ENCODE data around the gene SLC17A5.
"Not testable (repeated sequence)": the region's sequence is repeated elsewhere in the genome, so short reads cannot be mapped to it uniquely, and the experiment has no call there.

SLC17A5 gene

GRCh38 chr6:73666393-73666792 is 12.6 kb upstream of the SLC17A5 start:
- no peak for DNase-seq (ENCODE audit: low read depth)

DNA sequence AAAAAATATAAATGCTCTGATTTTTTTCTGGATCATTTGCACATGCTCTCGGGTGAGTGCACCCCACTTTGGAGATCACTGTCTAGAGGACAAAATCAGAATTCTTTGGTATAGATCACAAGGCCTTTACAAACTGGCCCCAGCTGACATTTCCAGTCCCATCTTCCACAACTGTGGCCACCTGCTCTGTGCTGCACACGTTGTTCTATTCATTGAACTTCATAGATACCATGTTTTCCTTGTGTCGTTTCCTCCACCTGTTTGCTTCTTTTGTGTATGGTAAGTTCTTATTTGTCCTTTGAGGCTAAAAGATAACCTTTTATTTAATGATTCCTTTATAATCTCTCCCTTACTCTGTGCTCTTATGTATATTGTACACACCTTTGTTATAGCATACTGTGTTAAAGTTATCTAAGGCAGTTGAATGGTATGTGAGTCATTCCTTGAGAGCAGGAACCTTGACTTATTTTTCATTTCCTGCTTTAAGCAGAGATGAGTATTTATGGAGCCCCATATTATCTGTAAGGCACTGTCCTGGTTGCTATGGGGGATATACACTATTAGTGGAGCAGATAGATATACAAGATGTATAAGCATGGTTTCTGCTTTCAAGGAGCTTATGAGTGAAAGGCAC is 12.0 kb upstream of the SLC17A5 start:
- DNase-seq (ENCODE audit: low read depth), result no peak

- no peak for DNase-seq (ENCODE audit: low read depth)
Observed at GRCh38 chr6:73664701-73665100, 10.9 kb upstream of the SLC17A5 start.

DNA sequence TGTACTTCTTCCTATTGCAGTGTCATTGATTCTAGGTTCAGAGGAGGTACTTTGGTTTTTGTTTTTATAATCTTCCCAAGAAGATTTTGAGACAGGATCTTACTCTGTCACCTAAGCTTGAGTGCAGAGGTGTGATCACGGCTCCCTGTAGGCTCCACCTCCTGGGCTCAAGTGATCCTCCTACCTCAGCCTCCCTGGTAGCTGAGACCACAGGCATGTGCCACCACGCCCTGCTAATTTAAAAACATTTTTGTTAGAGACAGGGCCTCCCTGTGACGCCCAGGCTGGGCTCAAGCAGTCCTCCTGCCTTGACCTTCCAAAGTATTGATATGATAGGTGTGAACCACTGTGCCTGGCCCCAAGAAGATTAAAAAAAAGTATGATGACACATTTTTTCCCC is 3.4 kb upstream of the SLC17A5 start:
- DNase-seq (ENCODE audit: low read depth), result no peak

DNA sequence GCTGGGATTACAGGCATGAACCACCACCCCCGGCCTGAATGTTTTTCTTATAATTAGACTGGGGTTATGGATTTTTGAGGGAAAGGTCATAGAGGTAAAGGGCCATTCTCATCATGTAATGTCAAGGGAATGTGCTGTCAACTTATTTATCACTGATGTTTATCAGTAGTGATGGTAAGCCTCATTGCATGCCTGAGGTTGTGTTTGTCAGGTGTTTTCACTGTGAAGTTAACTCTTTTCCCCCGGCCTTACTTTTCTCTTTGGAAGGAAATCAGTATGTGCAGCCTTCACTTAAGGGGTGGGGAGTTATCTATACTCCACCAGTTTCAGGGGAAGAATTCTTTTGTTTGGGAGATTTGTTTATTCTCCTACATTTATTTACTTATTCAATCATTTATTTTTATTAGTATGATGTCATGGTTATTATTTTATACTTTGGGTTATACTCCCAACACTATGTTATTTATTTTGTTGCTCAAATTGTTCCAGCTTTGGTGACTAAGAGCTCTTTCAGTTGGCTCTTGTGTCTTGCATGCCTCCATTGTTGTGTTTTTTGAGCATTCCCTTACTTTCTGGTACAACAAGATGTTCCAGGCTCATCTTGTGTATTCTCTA is 2.8 kb upstream of the SLC17A5 start:
- DNase-seq (ENCODE audit: low read depth), result no peak

DNA sequence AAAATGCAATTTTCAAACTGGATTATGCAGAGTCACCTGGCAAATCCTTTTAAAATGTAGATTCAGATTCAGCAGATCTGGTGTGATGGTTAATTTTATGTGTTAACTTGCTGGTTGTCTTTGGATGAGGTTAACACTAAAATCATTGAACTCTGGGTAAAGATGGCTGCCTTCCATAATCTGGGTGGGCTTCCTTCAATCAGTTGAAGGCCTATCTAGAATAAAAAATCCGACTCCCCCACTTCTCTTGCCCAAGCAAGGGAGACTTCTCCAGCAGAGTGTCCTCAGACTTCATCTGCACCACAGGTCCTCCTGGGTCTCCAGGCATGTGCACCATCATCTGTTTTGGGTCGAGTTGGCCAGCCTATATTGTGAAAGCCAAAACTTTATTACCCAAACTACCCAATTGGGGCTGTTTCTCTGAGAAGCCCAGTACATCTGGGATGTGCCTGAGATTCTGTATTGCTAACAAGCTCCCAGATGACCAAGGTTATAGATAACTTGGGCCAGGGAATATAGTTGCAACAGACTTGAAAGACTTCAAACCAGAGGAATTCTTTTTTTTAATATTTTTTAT is 1.6 kb upstream of the SLC17A5 start:
- no peak for DNase-seq (ENCODE audit: low read depth)

- peak; percentile 33 for DNase-seq (ENCODE audit: low read depth)
Observed at GRCh38 chr6:73652637-73653570, 888 bp downstream of the SLC17A5 start.

GRCh38 chr6:73649783-73650182 is 4.0 kb downstream of the SLC17A5 start:
- DNase-seq (ENCODE audit: low read depth), result no peak

DNA sequence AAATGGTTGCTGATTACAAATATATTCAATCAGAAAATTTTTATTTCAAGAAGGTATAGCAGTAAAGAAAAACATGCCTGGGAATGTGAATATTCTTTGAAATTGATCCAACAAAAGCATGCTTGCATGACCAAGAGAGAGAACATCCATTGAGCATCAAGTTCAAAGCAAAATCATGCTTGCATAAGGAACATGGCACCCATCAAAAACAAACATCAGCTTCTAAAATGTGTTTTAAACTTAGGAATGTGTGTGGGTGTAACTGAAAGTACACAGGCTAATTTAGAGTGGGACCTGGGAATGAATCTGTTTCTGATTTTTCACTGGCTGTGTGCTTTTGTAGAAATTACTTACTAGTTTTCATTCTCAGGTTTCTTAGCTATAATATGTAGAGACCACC is 5.6 kb downstream of the SLC17A5 start:
- no peak for DNase-seq (ENCODE audit: low read depth)

DNA sequence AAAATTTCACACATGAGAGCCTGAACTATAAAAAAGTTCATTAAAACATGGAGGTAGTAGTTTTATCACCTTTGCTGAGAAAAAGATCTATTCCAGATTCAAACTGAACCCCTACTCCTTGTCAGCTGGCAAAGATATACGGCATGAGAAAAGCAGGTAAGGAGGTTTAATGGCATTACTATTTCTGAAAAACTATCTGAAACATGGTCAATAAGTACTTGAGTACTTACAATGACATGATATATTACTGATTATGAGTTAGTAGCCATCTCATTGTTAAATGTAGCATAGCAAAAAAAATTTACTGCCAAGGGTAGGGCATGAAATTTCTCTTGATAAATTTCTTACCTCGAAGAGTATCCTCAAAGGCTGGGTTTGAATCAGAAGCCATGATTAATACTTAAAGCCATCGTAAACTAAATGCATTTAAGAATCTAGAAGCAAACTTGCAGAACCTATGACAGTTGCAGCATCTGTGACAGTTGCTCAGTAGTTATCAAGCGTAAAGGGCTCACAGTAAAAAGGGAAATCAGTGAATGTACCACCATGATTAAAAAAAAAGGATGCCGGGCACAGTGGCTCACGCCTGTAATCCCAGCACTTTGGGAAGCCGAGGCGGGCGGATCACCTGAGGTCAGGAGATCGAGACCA is 8.7 kb downstream of the SLC17A5 start:
- DNase-seq (ENCODE audit: low read depth), result no peak

DNA sequence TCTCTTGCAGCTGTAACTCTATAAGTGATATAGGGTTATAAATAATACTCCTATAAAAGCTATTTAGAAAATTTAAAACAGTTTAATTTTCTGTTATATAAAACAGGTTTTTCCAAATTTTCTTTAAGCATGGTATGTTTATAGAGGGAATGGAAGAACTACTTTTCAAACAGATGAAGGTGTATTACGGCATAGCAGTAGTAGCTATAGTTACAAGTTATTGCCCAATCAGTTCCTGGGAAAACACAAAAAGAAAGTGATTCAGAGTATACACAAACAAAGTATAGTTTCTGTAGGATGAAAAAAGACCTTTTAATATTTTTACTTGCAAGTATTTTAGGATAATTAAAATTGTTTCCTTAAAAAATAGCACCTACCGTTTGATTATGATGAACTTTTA is 9.8 kb downstream of the SLC17A5 start:
- no peak for DNase-seq (ENCODE audit: low read depth)

GRCh38 chr6:73642530-73642929 is 11.3 kb downstream of the SLC17A5 start:
- DNase-seq (ENCODE audit: low read depth), result no peak

DNA sequence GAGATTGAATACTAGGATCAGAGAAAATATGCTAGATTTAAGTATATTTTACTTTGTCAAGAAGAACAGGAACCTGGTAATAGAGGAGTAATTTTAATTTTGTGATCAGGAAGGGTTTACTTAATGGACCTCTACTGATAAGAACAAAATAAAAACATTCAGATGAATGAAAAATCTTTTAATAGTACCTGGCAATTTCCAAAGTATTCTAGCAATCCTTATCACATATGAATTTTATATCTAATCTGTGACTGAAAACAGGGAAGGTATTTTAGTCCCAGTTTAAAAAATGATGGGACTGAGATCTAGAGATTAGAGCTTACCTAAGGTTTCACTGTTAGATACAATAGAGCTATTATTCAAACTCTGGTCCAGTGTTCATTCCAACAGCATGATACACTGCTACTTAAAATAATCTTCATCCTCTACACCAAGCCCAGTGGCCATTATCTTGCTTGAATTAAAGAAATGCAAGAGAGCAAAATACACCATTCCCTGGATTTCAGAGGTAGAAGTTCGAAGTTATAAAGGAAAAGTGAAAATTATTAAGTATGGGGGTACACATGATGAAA is 13.5 kb downstream of the SLC17A5 start:
- DNase-seq (ENCODE audit: low read depth), result no peak

- DNase-seq (ENCODE audit: low read depth), result no peak
Observed at GRCh38 chr6:73639040-73639439, 14.8 kb downstream of the SLC17A5 start.

DNA sequence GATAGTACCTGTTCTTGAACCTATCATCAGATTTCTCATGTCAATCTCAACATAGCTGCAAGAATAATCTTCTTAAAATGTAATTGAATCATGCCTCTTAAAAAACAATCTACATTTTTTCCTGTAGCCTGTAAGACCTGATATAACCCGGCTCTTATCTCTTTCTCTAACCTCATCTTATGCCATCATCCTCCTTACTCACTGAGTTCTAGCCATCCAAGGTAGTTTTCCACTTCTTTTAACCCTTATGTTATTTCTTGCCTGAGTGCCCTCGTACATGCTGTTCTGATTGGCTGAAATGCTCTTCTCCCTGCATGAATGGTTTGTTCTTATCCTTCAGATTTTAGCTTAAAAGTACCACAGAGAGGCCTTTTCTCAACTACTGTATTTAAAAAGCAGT is 16.4 kb downstream of the SLC17A5 start:
- no peak for DNase-seq (ENCODE audit: low read depth)

- no peak for DNase-seq (ENCODE audit: low read depth)
Observed at GRCh38 chr6:73636048-73636447, 17.7 kb downstream of the SLC17A5 start.

GRCh38 chr6:73632346-73632745 is 21.4 kb downstream of the SLC17A5 start:
- DNase-seq (ENCODE audit: low read depth), result no peak

GRCh38 chr6:73631849-73632248 is 21.9 kb downstream of the SLC17A5 start:
- no peak for DNase-seq (ENCODE audit: low read depth)

- no peak for DNase-seq (ENCODE audit: low read depth)
Observed at GRCh38 chr6:73630401-73630800, 23.4 kb downstream of the SLC17A5 start.

- DNase-seq (ENCODE audit: low read depth), result no peak
Observed at GRCh38 chr6:73624896-73625295, 28.9 kb downstream of the SLC17A5 start.

DNA sequence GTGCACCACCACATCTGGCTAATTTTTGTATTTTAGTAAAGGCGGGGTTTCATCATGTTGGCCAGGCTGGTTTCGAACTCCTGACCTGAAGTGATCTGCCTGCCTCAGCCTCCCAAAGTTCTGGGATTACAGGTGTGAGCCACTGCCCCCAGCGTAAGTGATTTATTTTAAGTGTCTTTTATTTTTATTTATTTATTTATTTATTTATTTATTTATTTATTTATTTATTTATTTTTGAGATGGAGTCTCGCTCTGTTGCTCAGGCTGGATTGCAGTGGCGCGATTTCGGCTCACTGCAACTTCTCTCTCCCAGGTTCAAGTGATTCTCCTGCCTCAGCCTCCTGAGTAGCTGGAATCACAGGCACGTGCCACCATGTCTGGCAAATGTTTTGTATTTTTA is 30.3 kb downstream of the SLC17A5 start:
- DNase-seq (ENCODE audit: low read depth), result not testable (repeated sequence)

DNA sequence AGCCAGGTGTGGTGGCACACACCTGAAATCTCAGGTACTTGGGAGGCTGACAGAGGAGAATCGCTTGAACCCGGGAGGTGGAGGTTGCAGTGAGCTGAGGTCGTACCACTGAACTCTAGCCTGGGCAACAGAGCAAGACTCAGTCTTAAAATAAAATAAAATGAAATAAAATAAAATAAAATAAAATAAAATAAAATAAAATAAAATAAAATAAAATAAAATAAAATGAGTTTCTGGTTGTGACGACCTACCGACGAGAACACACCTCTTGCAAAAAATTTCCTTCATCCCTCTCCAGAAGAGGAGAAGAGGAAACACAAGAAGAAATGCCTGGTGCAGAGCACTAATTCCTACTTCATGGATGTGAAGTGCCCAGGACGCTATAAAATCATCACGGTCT is 35.7 kb downstream of the SLC17A5 start:
- not testable (repeated sequence) for DNase-seq (ENCODE audit: low read depth)

Measured in stimulated activated CD4-positive, alpha-beta T cell treated with anti-CD3 and anti-CD28 coated beads, Interleukin-2, amount 100 ng/mL, for 4 hours (primary cell).